Measurements from ENCODE around the gene NDUFS4. TPM values are rescaled to one million over a fixed set of nuclear protein-coding genes. Genes with fewer than 3 reads are reported as not detected.

Gene NDUFS4
- total RNA-seq, 1 experiment from 2014 or later = 92.9 TPM

DNA sequence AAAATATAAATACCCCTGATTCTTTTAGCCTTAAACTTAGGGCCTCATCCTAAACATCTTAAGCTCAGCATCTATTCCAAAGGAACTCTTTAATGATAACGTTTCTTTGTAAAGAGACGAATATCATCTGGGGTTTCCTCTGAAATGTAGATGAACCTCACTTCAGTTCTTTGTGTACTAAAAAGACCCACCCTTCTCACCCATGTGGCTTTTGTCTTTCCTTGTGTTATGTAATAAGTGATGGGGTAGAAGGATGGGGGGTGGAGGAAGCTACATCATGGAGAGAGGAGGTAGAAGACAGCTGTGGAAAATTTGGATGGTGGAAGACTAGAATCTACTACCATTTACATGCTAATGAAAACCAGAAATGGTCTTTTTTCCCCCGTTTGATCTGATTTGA lies 111.0 kb downstream of the NDUFS4 start:
- no peaks in the 10 kb centered on the region for H3K27me3 Mint-ChIP-seq (ENCODE audit: low read depth)
- no peaks in the 10 kb centered on the region for H3K79me2 ChIP-seq (ENCODE audit: insufficient read depth, low read length)
- no peak overlapping the region for H2BK15ac ChIP-seq (ENCODE audit: low read depth, low read length)
- peaks cover 0 to 3% of the 10 kb centered on the region in 2 experiments; a peak in 3 of 5 replicates for H3K9me3 Mint-ChIP-seq
- H3K4ac ChIP-seq (ENCODE audit: low read depth, low read length) = no peak overlapping the region
- H4K5ac ChIP-seq (ENCODE audit: insufficient read length, low read depth, low read length) = no peak overlapping the region
- no peak overlapping the region for H2AFZ ChIP-seq (ENCODE audit: low read length)
- no peak overlapping the region for H4K8ac ChIP-seq (replicated peaks; ENCODE audit: insufficient read length, low read depth, low read length)
- no peak overlapping the region for H3K18ac ChIP-seq (ENCODE audit: insufficient read length, low read depth, low read length)
- peak overlapping the region; percentile 2 for H3K4me2 ChIP-seq (ENCODE audit: insufficient read depth, insufficient read length, low read length)
- TF ChIP-seq, protein P1, sequence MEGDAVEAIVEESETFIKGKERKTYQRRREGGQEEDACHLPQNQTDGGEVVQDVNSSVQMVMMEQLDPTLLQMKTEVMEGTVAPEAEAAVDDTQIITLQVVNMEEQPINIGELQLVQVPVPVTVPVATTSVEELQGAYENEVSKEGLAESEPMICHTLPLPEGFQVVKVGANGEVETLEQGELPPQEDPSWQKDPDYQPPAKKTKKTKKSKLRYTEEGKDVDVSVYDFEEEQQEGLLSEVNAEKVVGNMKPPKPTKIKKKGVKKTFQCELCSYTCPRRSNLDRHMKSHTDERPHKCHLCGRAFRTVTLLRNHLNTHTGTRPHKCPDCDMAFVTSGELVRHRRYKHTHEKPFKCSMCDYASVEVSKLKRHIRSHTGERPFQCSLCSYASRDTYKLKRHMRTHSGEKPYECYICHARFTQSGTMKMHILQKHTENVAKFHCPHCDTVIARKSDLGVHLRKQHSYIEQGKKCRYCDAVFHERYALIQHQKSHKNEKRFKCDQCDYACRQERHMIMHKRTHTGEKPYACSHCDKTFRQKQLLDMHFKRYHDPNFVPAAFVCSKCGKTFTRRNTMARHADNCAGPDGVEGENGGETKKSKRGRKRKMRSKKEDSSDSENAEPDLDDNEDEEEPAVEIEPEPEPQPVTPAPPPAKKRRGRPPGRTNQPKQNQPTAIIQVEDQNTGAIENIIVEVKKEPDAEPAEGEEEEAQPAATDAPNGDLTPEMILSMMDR (conservative IDR thresholded peaks at IDR 0.05) = no peak
- H2BK120ac ChIP-seq (ENCODE audit: low read depth, low read length, poor library complexity, severe bottlenecking) = no peak overlapping the region
- no peaks in the 10 kb centered on the region for H3K27me3 ChIP-seq (ENCODE audit: insufficient read depth, low read length)
- H2AK5ac ChIP-seq (ENCODE audit: insufficient read length, low read length) = no peak overlapping the region
- H3K4me3 Mint-ChIP-seq = peak overlapping the region; percentile 9 to 33; a peak in 2 of 5 replicates
- H3K23ac ChIP-seq (ENCODE audit: insufficient read length, low read depth, low read length) = no peak overlapping the region
- H3K14ac ChIP-seq (ENCODE audit: insufficient read depth, low read length) = no peak overlapping the region
- no peak overlapping the region for H2BK20ac ChIP-seq (ENCODE audit: low read depth, low read length, poor library complexity, severe bottlenecking)
- no CpG with 5 or more reads among the region's 3 CpGs for WGBS (ENCODE audit: extremely low coverage, insufficient read length, low lambda C conversion rate)
- H3K27ac Mint-ChIP-seq = peak overlapping the region; percentile 35 to 55 (median 52); a peak in 6 of 7 replicates
- no peaks in the 10 kb centered on the region for H3K79me1 ChIP-seq (ENCODE audit: insufficient read depth, low read depth, low read length, poor library complexity, severe bottlenecking)
- H3K4me1 ChIP-seq (ENCODE audit: insufficient read depth, low read length) = no peaks in the 10 kb centered on the region
- H2BK12ac ChIP-seq (ENCODE audit: insufficient read length, low read depth, low read length) = no peak overlapping the region
- peak; percentile 46 for DNase-seq
- no peak overlapping the region for H3T11ph ChIP-seq (ENCODE audit: low read length)
- peaks cover 19 to 25% of the 10 kb centered on the region in 2 experiments for H3K4me1 Mint-ChIP-seq
- no peak overlapping the region for H4K91ac ChIP-seq (ENCODE audit: insufficient read length, low read depth, low read length)
- H3K56ac ChIP-seq (ENCODE audit: insufficient read length, low read depth, low read length) = no peak overlapping the region
- no peaks in the 10 kb centered on the region for H4K20me1 ChIP-seq (ENCODE audit: control insufficient read depth, insufficient read depth, insufficient read length)
- H3K36me3 Mint-ChIP-seq (ENCODE audit: insufficient read depth in 1 of 3, low read depth in 3 of 3) = peaks cover 8 to 12% (median 11%) of the 10 kb centered on the region in 3 experiments; a peak in 6 of 7 replicates
- no peak overlapping the region for H3K9ac ChIP-seq (ENCODE audit: extremely low read depth, insufficient read length, low read length)
- no peak overlapping the region for H2BK5ac ChIP-seq (ENCODE audit: insufficient read length, low read length)
- no peak overlapping the region for H3K27ac ChIP-seq (ENCODE audit: insufficient read length, low read depth, low read length)
- H3K9me3 ChIP-seq (ENCODE audit: control insufficient read depth, low read depth, low read length) = no peaks in the 10 kb centered on the region
- H3K23me2 ChIP-seq (ENCODE audit: insufficient read length, low read depth, low read length, poor library complexity, severe bottlenecking) = no peaks in the 10 kb centered on the region
